ENCODE results near the gene RHNO1.

Gene RHNO1, protein sequence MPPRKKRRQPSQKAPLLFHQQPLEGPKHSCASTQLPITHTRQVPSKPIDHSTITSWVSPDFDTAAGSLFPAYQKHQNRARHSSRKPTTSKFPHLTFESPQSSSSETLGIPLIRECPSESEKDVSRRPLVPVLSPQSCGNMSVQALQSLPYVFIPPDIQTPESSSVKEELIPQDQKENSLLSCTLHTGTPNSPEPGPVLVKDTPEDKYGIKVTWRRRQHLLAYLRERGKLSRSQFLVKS

DNA sequence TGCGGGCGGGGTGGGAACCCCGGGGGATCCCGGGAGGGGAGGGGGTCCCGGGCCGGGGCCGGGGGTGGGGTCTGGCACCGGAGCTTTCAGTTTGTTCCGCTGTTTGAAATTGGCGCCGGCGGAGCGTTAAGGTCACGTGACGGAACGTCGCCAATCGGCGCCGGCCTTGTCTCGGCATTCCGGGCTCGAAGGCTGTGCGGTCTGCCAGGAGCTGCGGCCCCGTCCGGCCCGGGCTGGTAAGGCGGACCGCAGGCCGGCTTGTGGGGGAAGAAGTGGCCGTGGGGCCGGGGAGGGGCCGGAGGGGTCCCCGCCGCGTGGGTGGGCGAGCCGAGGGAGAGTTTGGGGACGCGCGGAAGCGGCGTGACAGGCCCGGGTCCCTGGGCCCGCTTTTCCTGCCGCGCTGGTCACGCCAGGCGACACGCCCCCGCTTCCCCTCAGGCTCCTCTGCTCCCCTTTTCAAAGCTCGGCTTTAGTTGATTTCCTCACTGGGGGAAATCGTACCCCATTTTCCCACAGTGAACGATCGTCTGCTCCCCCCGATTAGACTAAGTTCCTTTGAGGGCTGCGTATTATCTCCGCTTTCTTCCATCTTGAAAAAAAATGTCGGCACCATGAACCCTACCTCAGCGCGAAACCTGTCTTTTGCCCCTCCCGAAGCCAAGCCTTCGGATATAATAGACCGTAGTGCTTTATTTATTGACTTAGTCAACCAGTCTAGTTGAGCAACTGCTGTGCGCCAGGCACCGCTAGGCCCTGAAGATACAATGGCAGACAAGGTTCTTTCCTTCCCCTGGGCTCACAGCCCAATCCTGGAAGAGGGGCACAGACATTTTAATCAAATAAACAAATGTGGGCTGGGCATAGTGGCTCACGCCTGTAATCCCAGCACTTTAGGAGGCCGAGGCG is at the start of gene RHNO1, which contains the start of gene FOXM1:
RHNO1 (plus strand) TSS at position 177 of the 906 bp plus-strand sequence. CDS start 8,144 bp downstream, outside the sequence.
FOXM1 (minus strand) TSS at position 128 of the 906 bp plus-strand sequence. CDS start 2,696 bp downstream, outside the sequence.
- peak; percentile 91 for DNase-seq

DNA sequence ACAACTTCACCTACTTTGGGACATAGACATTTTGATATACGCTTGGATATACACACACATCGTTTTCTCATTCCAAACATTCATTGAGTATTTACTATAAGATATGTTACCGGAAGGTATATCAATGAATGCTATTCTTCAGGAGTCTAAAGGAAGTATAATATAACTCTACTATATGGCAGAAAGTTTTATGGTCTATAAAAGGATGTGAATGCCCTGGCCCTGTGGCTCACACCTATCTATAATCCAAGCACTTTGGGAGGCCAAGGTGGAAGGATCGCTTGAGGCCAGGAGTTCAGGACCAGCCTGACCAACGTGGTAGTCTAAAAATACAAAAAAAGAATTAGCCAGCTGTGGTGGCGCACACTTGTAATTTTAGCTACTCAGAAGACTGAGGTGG is 47.7 kb upstream of the RHNO1 start:
- no peak for DNase-seq

DNA sequence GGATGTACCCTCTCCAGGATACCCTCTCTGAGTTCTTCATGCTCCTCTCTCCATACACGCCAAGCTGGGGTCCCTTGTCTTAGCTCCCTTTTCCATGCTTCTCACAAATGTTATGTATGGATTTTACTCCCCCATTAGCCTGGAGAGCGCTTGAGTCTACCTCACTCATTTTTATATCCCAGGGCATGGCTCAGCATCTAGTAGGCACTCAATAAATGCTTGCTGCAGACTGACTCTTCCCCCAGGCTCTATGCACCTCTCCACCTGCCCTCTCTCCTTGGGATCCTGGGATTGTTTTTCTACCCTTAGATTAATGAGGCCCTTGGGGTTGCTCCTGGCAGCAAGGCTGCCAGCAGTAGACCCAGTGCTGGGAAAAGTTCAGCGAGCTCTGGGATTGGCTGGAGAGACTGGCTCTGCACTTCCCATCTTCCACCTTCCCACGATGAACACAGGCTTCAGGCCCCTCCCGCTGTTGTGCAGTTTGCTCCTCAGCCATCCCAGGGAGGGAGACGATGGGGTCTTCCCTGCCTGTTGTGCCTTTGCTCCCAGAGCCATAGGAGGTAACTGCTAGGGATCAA is 44.4 kb upstream of the RHNO1 start:
- DNase-seq: no peak

DNA sequence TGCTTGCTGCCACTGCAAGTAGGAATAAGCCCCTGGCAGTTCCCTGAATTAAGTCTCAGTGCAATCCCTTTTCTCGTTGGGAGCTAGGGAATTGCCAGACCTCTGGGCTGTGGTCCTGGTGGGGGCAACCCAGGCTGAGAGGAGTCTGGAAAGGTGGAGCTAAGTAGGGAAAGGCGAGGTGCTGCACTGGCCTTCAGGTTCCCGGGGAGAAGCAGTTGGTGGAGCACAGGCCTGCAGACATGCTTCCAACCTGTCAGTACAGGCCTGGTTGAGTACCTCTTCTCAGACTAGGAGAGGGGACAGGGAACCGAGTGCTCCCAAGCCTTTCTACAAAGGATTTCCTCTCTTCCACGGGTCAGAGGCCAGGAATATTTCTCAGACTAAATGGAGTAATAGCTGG is 43.7 kb upstream of the RHNO1 start:
- DNase-seq: no peak

DNA sequence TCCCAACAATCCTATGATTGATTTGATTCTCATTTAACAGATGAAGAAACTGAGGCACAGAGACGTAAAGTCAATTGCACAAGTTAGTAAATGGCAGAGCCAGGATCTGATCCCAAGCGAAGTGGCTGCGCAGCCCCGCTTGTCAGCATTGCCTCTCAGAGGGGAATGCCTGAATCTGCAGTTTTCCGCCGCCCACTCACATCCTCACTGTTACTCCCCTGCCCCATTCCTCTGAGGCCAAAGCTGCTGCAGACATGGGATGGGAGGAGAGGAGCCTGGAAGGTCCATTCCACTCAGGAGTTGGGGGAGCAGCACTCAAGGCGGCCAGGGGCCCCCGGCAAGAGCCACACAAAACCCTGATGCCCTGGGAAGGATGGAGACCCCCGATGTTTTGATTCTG is 43.2 kb upstream of the RHNO1 start:
- no peak for DNase-seq

DNA sequence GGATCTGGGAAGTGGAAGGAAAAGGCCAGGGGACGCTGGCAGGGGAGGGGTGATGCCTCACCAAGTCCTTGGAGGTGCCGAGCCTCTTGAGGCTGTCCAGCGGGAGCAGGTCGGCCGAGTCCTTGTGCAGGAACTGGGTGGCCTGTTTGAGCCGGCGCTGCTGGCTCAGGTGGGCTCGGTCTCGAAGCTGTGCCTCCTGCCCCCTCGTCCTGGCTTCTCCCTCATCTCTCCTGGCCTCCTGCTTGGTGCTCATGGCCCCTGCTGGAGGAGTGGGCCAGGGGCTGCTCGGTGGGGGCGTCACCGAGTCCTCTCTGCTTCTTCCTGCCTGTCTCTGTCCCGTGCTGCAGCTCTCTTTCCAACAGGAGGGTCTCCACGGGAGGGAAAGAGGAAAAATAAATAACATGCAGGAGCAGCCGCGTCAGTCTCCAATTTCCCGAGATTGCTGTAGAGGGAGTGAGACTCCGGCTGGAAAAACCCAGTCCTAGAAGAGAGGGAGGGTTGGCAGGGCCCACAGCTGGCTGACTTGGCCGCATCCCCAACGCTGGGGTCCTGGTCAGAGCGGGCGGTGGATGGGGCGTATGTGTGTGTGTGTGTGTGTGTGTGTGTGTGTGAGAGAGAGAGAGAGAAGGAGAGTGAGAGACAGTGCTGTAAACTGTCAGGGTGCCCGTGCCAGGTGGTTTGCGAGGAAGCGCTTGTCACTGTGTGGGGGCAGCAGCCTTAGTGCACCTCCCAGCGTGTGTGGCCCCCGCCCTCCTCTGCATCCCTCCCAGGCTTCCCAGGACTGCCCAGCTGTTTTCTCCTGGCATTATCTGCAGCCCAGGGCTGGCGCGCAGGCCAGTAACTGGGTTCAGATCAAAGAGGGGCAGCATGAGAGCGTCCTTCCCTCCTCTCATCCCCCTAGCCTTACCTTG is 42.2 kb upstream of the RHNO1 start, which contains the start of gene NRIP2:
NRIP2 (minus strand) TSS at position 455 of the 911 bp plus-strand sequence; CDS start at position 403, 52 bp downstream.
- no peak for DNase-seq

DNA sequence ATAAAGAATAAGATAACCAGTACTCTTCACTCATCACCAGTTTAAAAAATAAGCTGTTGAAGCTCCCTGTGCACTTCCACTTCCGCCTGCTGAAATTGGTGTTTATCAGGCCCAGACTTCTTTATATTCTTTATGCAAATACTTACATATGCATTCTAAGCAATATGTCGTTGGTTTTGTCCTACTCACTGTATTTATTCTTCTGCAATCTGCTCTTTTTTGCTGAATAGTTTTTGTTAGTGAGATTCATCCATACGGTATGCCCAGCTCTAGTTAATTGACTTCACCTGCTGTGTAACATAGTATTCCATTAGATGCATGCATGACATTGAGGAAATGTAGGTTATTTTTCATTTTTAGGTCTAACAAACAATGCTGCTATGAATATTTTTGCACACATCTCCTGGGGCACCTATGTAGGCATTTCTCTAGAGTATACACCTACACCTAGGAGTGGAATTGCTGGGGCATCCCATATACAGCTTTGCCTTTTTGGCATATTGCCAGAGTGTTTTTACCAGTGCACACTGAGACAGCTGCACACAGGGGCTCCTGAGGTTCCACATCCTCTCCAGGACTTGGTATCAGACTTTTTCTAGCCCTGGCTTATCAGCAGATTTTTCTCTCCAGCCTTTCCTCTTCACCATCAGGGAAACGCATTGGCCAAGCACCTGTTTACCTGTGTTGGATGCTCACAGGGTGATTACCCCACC is 41.2 kb upstream of the RHNO1 start:
- DNase-seq: no peak

DNA sequence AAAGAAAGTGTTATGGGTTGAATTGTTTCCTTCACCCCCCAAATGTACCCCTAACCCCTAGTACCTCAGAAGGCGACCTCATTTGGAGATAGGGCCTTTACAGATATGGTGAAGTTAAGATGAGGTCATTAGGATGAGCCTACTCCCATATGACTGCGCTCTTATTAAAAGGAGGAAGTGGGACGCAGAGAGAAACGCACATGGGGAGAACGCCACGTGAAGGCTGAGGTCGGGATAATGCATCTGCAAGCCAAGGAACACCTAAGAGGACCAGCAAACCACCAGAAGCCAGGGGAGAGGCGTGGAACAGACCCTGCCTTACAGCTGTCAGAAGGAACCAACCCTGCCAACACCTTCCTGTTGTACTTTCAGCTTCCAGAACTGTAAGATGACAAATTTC is 40.4 kb upstream of the RHNO1 start:
- DNase-seq: no peak

DNA sequence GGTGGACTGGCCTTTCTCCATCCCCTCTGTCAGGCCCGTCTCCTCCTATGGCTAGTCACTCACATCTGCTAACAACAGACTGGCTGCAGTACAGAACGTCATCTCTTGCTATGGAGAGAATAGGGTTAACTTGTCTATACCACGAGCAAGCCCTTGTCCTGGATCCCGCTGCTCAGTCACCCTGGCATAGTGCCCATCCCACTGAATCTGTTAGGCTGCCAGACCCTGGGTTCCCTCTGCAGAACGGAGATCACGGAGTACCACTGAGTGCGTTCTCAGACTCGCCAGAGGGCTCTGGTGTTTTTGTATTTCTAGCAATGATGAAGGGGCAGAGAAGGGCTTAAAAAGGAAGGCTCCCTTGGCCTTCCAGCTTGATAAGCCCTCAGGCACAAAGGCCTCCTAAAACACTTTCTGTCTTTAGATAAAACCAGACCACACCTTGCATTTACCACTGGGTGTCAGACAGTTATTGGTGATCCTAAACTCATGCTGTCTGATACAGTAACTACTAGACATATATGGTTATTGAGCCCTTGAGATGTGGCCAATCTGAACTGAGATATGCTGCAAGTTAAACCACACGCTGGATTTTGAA is 35.9 kb upstream of the RHNO1 start:
- no peak for DNase-seq

DNA sequence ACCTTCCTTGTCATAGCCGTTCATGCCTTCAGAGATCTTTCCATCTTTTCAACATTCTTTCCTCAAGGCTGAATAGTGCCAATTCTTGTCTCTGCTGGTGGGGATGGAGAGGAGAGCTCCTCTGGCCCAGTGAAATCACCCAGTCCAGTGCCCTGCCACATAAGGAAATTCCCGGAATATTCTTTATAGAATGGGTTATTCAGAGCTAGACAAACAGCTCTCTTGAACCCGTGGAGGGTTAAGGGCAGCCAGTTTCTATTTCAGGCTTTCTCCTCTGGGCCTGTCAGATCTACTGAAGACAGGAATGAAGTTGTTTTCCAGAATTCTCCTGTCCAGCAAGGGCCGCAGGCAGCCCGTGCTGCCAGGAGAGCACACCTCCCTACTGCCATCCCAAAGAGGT is 34.1 kb upstream of the RHNO1 start:
- DNase-seq: no peak

DNA sequence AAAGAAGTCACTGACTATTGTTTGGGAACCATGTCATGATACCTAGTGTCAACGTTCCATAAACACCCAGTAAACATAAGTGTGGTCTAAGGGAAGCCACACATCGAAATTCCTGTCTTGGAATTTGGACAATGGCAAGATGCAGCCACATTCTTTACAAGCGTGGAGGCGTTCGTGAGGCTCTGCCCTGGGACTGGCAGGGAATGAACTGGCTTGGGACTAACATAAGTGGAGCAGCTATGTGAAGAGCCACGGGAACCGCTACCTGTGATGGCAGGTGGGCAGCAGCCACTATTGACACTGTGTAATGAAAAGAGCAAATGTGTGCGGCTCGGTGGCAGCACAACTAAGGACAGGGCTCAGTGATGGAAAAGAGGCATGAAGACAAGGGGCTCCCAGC is 32.2 kb upstream of the RHNO1 start:
- no peak for DNase-seq

DNA sequence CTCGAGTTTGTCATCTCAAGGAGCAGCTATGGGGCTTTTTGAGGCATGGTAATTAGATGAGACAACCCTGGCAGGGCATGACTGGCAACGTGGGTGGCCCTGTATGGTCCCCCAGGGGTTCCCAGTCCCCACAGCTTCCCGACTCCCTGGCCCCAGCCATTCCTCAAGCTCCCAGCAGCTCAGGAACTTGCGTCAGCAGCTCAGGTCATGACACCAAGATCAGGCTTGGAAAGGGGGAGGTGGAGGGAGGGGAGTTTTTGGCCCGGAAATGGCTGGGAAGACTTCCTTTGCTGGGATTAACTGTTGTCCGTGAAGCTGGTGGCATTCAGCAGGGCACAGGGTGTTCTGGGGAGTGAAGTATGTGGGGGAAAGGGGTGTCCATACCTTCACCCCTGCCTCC is 31.7 kb upstream of the RHNO1 start:
- DNase-seq: no peak

DNA sequence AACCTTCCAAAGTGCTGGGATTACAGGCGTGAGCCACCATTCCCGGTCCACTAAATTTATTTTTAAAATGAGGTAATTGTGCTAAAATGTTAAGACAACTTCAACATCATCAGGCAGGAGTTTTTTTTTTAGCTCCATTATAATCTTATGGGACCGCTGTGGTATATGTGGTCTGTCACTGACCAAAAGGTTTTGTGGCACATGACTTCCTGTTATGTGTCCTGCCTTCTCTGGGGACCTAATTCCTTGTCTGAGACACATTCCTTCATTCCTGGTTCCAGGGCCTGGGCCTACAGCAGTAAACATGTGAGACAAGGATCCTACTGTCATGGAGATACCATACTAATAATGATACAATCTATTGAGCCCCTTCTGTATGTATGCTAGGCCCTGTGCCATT is 25.1 kb upstream of the RHNO1 start:
- no peak for DNase-seq

DNA sequence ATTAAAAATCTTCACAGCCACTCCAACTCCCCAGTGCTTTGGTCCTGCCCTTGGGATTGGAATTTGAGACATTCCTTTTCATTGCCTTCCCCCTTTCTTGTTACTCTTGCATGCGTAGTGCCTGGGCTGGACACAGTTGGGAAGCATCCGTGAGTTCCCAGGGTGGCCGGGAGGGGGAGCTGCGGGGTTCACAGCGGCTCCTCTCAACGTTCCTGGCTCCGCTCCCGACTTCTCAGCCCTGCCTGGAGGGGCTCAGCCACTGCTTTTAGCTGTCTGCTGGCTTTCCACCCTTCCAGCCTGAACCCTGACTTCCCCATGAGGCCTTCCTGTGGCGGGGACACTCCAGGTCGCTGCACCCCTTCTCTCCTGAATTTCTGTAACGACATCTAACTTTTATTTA is 23.4 kb upstream of the RHNO1 start:
- peak; percentile 55 for DNase-seq

DNA sequence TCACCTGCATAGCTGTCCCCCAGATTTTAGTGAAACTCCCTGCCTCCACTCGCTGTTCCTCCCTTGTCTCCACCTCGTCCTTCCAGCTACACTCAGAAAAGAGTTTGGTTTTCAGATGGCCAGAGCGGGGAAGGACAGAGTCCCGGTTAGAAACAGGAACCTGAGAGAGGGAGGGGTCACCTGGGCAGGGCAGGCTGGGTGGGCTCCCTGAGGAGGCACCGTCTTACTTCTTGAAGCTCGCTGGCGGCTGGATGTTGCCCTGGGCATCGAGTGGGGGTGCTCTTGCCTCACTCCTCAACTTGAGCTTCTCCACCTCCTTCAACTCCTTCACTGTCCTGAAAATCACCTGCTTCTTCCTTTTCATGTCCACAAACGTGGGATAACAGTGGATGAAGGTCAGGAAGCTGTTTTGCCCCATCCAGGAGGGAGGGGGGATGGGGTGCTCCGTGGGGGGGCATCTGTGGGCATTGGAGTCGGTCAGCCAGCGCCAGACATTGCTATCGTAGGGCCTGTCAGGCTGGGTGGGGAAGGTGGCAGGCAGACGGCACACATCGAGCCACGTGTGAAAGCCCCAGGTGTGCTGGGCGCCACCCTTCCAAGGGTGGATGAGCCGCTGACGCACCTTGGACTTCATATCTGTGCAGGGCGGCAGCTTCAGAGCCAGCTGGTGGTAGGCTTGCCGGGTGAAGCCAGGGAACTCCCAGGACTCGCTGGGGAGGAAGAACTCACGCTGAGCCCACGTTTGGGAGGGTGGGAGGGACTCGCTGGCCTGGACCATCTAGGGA is 22.2 kb upstream of the RHNO1 start:
- DNase-seq: no peak

DNA sequence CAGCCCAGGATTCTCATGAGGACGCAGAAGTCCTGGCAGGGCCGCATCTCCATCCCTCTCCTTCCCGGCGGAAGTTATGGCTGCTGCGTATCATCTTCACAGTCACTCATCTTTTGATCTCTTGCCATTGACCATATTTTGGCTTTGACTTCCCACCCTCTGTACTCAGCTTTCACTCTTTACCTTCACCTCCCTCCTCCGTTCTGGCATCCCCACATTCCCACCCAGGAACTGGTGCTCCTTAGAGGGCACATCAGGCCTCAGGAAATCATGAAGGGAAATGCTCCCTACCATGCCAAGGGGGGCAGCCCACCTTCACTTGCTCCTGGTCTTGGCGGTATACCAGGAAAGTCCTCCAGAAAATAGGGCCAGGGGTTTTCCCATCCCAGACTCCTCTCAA is 21.5 kb upstream of the RHNO1 start:
- DNase-seq: no peak

DNA sequence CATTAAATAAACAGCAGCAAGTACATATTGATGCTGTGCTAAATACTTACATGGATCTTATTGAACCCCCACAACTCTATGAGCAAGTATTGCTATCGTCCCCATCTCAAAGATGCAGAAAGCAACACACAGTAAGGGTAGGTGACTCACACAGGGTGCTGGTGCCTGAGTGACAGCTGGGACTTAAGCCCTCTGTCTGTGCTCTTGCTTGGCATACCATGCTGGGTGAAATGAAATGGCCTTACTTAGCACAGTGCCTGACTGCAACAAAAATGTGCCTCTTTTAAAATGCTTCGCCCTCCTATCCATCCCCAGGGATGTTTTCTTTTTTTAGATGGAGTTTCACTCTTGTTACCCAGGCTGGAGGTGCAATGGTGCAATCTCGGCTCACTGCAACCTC is 21.0 kb upstream of the RHNO1 start:
- no peak for DNase-seq

DNA sequence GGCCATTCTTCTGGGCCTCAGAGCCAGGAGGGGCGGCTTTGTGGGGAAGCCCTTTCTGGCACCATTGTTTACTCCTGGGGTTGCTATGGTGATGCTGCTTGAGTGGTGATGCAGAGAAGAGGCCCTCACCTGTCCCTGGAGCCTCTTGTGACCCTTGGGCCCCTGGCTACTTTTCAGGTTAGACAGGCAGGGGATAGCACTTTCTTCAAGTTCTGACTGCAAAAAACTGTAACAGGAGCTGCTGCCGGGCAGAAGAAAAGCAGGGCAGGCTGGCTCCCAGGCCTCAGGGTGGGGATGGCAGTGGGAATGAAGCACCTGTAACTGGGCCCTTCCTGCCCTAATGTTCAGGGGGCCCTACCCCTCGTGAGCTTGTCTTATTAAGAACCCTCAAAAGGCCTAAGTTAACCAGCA is 20.0 kb upstream of the RHNO1 start, which contains the start of gene TEX52:
TEX52 (minus strand) TSS at position 19 of the 411 bp plus-strand sequence; CDS start at position 6, 13 bp downstream.
- DNase-seq: no peak

DNA sequence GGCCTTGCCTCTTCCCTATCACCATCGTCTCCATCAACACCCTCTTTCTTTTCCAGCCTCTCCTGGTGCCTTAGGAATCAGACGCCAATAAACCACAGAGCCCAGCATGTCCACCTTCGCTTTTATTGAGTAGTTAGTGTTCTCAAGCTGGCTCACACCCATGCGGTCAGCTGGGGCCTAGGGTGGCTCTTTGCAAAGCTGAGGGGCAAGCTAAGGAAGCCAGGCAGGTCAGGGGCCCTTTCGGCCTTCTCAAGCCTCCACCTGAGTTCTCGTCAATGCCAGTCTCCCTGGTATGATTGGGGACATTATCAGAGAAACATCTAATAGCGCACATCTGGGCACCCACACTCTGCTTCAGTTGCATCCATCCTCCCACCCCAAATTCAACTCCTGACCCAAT is 19.4 kb upstream of the RHNO1 start:
- DNase-seq: no peak

DNA sequence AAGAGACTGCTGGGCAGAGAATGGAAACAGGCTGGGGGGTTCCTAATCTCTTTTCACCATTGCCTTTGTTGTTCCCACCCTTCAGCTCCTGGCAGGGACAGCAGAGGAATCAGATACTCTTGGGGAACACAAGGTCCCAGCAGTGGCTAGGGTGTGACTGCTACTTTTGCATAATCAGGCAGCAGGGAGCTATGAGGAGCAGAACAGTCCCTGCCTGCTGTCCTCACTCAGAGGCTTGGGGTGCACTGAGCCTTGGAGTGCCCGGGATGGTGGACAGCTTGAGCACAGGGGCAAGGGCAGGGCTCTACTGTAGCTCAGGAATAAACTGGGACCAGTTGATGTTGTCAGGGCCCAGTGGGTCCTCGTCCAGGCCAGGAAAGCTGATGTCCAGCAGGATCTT is 18.7 kb upstream of the RHNO1 start:
- DNase-seq: no peak

Data from activated CD4-positive, CD25-positive, alpha-beta regulatory T cell treated with anti-CD3 and anti-CD28 coated beads, Interleukin-2, amount 50 U/mL, for 72 hours (primary cell).